ENCODE data around the gene NUDT4.
A peak's percentile ranks its signal among the peaks of the same experiment; 100 is the strongest.

DNA sequence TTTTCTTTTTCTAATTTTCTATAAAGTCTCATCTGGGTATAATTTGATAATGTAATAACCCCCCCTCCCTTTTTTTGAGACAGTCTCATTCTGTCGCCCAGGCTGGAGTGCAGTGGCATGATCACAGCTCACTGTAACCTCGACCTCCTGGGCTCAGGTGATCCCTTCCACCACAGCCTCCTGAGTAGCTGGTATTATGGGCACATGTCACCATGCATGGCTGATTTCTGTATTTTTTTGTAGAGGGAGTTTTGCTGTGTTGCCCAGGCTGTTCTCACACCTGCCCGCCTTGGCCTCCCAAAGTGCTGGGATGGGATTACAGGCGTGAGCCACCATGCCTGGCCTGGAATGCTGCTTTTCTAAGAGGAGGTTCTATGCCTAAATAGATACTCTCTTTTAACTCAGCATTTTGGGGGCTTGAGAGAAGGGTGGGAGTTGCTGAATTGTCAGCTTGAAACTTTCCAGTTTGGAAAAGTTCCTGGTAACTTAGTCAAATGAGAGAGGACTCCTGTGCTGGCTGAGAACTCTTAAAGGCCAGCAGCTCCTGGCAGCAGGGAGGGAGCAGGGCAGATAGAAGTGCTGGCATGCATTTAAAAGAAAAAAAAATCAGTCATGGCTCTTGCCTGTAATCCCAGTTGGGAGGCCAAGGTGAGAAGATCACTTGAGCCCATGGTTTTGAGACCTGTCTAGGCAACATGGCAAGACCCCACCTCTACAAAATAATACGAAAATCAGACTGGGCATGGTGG lies 13.0 kb downstream of the NUDT4 start:
- TF ChIP-seq POLR2A (IDR thresholded peaks at IDR 0.05; ENCODE audit: low read depth, low read length) = no peak
- TF ChIP-seq TAF1 (IDR thresholded peaks at IDR 0.05; ENCODE audit: low read depth, low read length) = no peak
- no peak for TF ChIP-seq POLR2AphosphoS5 (IDR thresholded peaks at IDR 0.05; ENCODE audit: low read depth, low read length)
- no peak for TF ChIP-seq SPI1 (IDR thresholded peaks at IDR 0.05; ENCODE audit: low read depth, low read length)
- no peak for TF ChIP-seq POU2F2 (IDR thresholded peaks at IDR 0.05; ENCODE audit: low read depth, low read length)
- TF ChIP-seq PAX5 (IDR thresholded peaks at IDR 0.05; ENCODE audit: insufficient read depth, low read length, severe bottlenecking) = peak; percentile 53

All from GM12891 (cell line).